Posterior cingulate gyrus (tissue), 11 donors: ENCODE measurements around the gene CEBPZ.

Source experiments
- DNase-seq, 10 donors: peaks; one replicate each; pipeline versions ENCODE4 v3.0.0 to v3.0.0-alpha.2; 2020 to 2021; ENCODE audit warnings: mixed read lengths in 3 of 10
- intact Hi-C: fragments of 100-400 bp; cut with DNase I; formaldehyde crosslinking; loops from one replicate; pipeline ENCODE4 v1.15.1; 2023

Gene CEBPZ

DNA sequence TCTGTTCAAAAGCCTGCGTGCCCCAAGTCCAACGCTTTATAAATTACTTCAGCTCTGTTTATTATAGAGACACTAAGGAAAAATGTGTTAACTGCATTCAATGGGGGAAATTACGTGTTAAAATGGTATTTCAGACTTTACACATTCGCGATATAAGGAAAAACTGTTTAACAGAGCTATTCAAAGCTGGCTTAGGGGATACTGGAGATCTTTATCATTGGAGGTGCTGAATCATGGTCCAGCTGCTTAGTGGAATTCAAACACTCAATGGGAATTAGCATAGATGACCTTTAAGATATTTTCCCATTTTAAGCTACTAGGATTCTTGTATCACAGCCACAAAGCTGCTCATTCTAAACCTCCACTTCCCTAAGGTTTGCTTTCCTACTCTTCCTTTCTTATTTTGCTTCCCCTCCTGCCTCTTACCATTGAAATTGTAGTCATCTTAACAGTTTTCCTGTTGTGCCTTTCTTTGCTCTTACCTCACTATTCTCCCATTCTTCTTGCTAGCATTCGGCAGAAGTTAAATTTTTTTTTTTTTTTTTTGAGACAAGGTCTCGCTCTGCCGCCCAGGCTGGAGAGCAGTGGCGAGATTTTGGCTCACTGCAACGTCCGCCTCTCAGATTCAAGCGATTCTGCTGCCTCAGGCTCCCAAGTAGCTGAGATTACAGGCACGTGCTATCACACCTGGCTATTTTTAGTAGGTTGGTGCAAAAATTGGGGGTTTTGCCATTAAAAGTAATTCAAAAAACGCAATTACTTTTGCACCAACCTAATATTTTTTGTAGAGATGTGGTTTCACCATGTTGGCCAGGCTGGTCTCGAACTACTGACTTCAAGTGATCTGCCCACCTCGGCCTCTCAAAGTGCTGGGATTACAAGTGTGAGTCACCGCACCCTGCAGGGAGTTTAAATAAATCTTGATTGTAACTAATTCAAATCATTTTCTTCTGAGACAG is 49.4 kb downstream of the CEBPZ start:
- intact Hi-C loops, result no loop called here
- DNase-seq, result no peak

GRCh38 chr2:37180640-37181039 is 50.8 kb downstream of the CEBPZ start:
- intact Hi-C loops, result no loop called here
- DNase-seq, result no peak

DNA sequence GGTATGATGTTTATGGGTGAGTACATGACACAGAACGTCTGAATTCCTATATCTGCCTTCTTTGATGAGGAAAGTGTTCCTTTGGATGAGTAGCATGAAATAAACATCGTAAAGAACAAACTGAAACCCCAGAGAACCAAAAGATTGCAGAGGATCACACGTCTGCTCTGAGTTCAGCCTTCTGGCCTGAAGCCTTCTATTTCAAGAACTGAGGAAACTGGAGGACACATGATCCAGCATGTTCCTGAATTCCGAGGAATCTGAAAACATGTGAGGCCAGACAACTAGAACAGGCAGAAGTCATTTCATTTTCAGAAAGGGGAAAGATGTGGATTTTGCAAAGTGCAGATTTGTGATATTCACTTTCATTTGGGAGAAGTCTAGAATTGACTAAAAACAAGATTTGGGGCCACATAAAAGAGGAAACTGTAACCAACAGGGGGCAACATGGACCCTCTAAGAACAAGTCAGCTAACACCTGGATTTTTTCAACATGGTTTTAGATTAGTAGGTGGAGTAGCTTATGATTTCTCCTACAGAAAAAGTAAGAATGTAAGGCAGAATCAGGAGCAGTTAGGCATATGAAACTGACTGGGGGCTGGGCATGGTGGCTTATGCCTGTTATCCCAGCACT is 51.3 kb downstream of the CEBPZ start:
- intact Hi-C loops, result no loop called here
- no peak for DNase-seq

DNA sequence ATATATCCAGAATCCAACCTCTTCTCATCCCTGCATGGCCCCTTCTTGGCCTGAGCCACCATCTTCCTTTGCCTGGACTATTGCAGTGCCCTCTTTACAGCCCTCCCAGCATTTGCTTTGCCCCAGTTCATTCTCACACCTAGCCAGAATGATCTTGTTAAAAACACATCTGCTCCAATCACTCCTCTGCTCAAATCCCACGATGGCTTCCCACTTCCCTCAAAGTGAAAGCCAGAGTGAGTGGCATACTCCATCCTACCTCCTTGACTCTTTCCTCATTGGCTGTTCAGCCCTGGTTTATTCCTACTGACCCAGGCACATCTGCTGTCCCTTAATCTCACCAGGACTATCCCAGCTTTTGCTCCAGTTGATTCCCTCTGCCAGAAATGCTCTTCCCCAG is 57.7 kb downstream of the CEBPZ start:
- intact Hi-C loops, result no loop called here
- DNase-seq, result no peak

DNA sequence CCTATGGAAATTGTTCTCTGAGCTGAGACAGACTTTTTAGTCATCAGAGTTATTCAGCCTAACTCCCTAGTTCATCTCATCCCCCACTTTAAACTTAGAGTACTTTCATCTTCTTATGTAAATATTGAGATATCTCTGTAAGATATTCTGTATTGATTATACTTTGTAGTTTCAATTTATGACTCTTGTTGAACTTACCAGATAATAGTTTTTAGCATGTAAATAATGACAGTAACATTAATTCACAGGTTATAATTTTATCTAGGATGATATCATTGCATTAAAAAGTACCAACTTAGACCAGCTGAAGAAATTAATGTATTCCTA is 59.8 kb downstream of the CEBPZ start:
- intact Hi-C loops, result no loop called here
- no peak for DNase-seq

GRCh38 chr2:37168217-37168981 is 63.0 kb downstream of the CEBPZ start:
- intact Hi-C loops, result no loop called here
- DNase-seq, result peak in 2 of 10 donors; percentile 3 to 43

GRCh38 chr2:37167636-37168180 is 63.7 kb downstream of the CEBPZ start:
- intact Hi-C loops, result no loop called here
- no peak for DNase-seq

DNA sequence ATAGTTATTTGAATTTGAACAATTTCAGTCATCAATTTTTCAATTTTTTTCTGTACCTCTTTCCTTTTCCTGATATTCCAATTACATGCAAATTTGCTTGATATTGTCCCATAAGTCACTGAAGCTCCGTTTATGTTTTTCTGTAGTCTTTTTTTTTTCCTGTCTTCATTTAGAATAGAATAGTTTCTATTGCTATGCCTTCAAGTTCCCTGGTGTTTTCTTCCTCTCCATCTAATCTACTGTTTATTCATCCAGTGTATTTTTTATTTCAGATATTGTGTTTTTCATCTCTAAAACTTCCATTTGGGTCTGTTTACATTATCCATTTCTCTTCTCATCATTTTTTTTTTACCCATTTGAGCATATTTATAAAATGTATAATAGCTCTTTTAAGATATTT is 66.6 kb downstream of the CEBPZ start:
- no peak for DNase-seq
- intact Hi-C loops, result loop anchor here (5.0 kb wide), 1 partner anchor 158 kb away; the partner anchor contains the start of gene PRKD3

DNA sequence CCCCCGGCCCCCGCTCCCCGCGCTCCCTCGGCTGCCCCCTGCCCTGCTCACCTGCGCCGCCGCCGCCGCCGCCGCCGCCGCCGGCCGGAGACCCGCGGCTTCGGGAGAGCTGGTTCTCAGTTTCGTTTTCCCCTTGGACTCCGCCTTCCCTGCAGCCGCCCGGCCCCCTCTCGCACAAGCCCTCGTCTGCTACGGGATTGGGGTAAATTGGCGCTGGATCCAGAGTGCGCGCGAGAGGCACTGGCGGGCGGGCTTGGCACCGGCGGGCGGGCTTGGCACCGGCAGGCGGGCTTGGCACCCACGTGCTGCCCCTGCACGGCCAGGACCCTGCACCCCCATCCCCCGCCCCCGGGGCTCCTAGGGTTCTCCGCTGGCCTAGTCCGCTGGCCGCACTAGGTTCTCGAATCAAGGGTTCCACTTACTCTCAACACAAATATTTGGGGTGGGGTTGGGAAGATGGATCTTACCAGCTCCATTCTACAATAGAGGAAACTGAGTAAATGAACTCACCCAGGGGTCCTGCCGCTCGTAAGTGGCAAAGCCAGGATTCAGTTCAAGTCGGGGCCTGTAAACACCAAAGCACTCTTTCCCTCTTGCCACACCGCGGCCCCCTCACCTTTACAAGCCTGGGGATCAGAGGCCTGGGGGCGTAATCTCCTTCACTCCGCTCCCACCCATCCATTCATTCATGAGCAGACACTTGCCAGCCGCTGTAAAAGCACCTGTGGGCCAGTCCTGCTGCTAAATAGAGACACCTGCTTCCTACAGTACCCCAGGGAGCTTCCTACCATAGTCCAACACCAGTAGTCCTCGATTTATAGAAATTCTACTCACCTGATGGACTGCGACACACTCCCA is 74.3 kb downstream of the CEBPZ start, which contains the start of gene EIF2AK2:
TSS of gene EIF2AK2 (minus strand) at position 124 of the 858 bp plus-strand sequence. CDS start 9,174 bp downstream, outside the sequence.
- intact Hi-C loops, result no loop called here
- DNase-seq, result peak; percentile 54 to 95 (median 78)

GRCh38 chr2:37156071-37156856 is 75.1 kb downstream of the CEBPZ start:
- intact Hi-C loops, result no loop called here

GRCh38 chr2:37154785-37155184 is 76.6 kb downstream of the CEBPZ start:
- intact Hi-C loops, result no loop called here
- DNase-seq, result no peak

More at GRCh38 chr2:37156071-37156856, 75.1 kb downstream of the CEBPZ start:
- DNase-seq, result peak in 7 of 10 donors; percentile 25 to 90 (median 29)

- intact Hi-C loops, result no loop called here
- no peak for DNase-seq
Measured at GRCh38 chr2:37153224-37153623, 78.2 kb downstream of the CEBPZ start.
